CD8-positive, alpha-beta memory T cell (primary cell): Measurements from ENCODE around the gene FBXW8. TPM values are rescaled to one million over a fixed set of nuclear protein-coding genes. Genes with fewer than 3 reads are reported as not detected.

Source experiments
- CTCF ChIA-PET: fragments of 350-600 bp; sonication (Branson Sonifier 250); formaldehyde crosslinking; loops from one replicate; lab custom pipeline; 2021; ENCODE audit warnings: antibody characterized with exemption; lab: Charles Lee
- POLR2A ChIA-PET: fragments of 350-600 bp; sonication (Branson Sonifier 250); formaldehyde crosslinking; loops from one replicate; lab custom pipeline; 2021; ENCODE audit warnings: antibody characterized with exemption; lab: Charles Lee
- DNase-seq, 5 donors: peaks; one replicate each; pipeline versions ENCODE4 v3.0.0 to v3.0.0-alpha.2; 2020 to 2022; ENCODE audit warnings: mixed read lengths in 1 of 5
- H3K27ac ChIP-seq: one replicate; pipeline ENCODE4 v1.7.0; 2013; ENCODE audit warnings: low read depth, mild to moderate bottlenecking, low read length, moderate library complexity
- H3K27me3 ChIP-seq: 2 replicates; pipeline ENCODE4 v1.7.0; 2013; ENCODE audit warnings: low read length, mild to moderate bottlenecking; ENCODE audit not compliant: insufficient read depth, poor library complexity, severe bottlenecking
- H3K36me3 ChIP-seq: 2 replicates; pipeline ENCODE4 v1.7.0; 2013; ENCODE audit warnings: mild to moderate bottlenecking, low read length, moderate library complexity; ENCODE audit not compliant: insufficient read depth
- H3K4me1 ChIP-seq: 2 replicates; pipeline ENCODE4 v1.7.0; 2013; ENCODE audit warnings: mild to moderate bottlenecking, low read length, moderate library complexity; ENCODE audit not compliant: insufficient read depth
- H3K4me3 ChIP-seq: 2 replicates; pipeline ENCODE4 v1.7.0; 2013; ENCODE audit warnings: mild to moderate bottlenecking, low read length
- H3K9me3 ChIP-seq: 2 replicates; pipeline ENCODE4 v1.7.0; 2013; ENCODE audit warnings: mild to moderate bottlenecking, low read length
- H3K27ac Mint-ChIP-seq, 8 donors: one replicate each; pipeline ENCODE4 v1.8.0; 2020 to 2021; ENCODE audit warnings: mixed read lengths in 8 of 8, mild to moderate bottlenecking in 6 of 8, inconsistent platforms in 3 of 8, moderate library complexity in 3 of 8
- H3K27me3 Mint-ChIP-seq, 2 donors: one replicate each; pipeline ENCODE4 v1.8.0; 2020 to 2021; ENCODE audit warnings: mixed read lengths in 2 of 2, mild to moderate bottlenecking in 1 of 2, moderate library complexity in 1 of 2
- H3K36me3 Mint-ChIP-seq, 3 donors: one replicate each; pipeline ENCODE4 v1.8.0; 2020 to 2021; ENCODE audit warnings: mixed read lengths in 3 of 3, inconsistent platforms in 1 of 3, mild to moderate bottlenecking in 1 of 3
- H3K4me1 Mint-ChIP-seq, 3 donors: one replicate each; pipeline ENCODE4 v1.8.0; 2020 to 2021; ENCODE audit warnings: mixed read lengths in 3 of 3, inconsistent platforms in 1 of 3, mild to moderate bottlenecking in 1 of 3
- H3K4me3 Mint-ChIP-seq, 7 donors: one replicate each; pipeline ENCODE4 v1.8.0; 2020 to 2021; ENCODE audit warnings: mixed read lengths in 7 of 7, mild to moderate bottlenecking in 6 of 7, moderate library complexity in 4 of 7, inconsistent platforms in 2 of 7
- H3K9me3 Mint-ChIP-seq, 5 donors: one replicate each; pipeline ENCODE4 v1.8.0; 2020 to 2022; ENCODE audit warnings: mixed read lengths in 5 of 5, mild to moderate bottlenecking in 3 of 5, moderate library complexity in 2 of 5, inconsistent platforms in 1 of 5
- polyA plus RNA-seq: library from polyadenylated mRNA; unstranded; fragments of 300-500 nt; fragmentation: Illumina TruSeq; gene quantifications from one replicate; pipeline ENCODE4 v1.2.3, GENCODE V29; 2021
- total RNA-seq, 2 experiments: library from RNA; stranded (reverse); gene quantifications; one replicate each; pipeline ENCODE4 v1.2.3, GENCODE V29; 2021

The FBXW8 gene
- total and polyA plus RNA-seq, 3 experiments from 2014 or later = 6.8 to 10.2 (median 9.3) TPM

- H3K27me3 ChIP-seq = peaks cover 4% of the 10 kb centered on the region
- Mint-ChIP-seq H3K36me3 (peaks cover 0 to 3% (median 0%) of the 10 kb centered on the region in 3 donors), H3K9me3 (peaks cover 0 to 3% (median 0%) of the 10 kb centered on the region in 5 donors), H3K27ac (no peak overlapping the region), H3K4me3 (no peak overlapping the region), H3K27me3 (peaks cover 19 to 38% of the 10 kb centered on the region in 2 donors), H3K4me1 (peaks cover 4 to 7% (median 5%) of the 10 kb centered on the region in 3 donors)
- H3K4me3 ChIP-seq = no peak overlapping the region
- H3K27ac ChIP-seq = no peak overlapping the region
- H3K36me3 ChIP-seq = no peaks in the 10 kb centered on the region
- H3K9me3 ChIP-seq = no peaks in the 10 kb centered on the region
- ChIA-PET POLR2A (no interaction called here), CTCF (no interaction called here)
- H3K4me1 ChIP-seq = peaks cover under 1% of the 10 kb centered on the region
- DNase-seq = no peak
These were observed 4.5 kb upstream of the FBXW8 start for GRCh38 chr12:116906285-116906684.

GRCh38 chr12:116910280-116910644 is 488 bp upstream of the FBXW8 start:
- Mint-ChIP-seq H3K36me3 (peaks cover 0 to 5% (median 0%) of the 10 kb centered on the region in 3 donors), H3K4me3 (peak overlapping the region; percentile 88 to 97 (median 90))
- H3K4me1 ChIP-seq = peaks cover 17% of the 10 kb centered on the region

GRCh38 chr12:116915326-116915725 is 4.6 kb downstream of the FBXW8 start:
- DNase-seq = no peak
- Histone ChIP-seq H3K36me3 (no peaks in the 10 kb centered on the region), H3K27ac (no peak overlapping the region), H3K4me3 (no peak overlapping the region), H3K4me1 (peaks cover 34% of the 10 kb centered on the region), H3K27me3 (no peaks in the 10 kb centered on the region), H3K9me3 (no peaks in the 10 kb centered on the region)
- H3K9me3 Mint-ChIP-seq = peaks cover 0 to 1% (median 0%) of the 10 kb centered on the region in 5 donors
- H3K27me3 Mint-ChIP-seq = no peaks in the 10 kb centered on the region
- POLR2A ChIA-PET = no interaction called here
- H3K4me3 Mint-ChIP-seq = peak overlapping the region in 1 of 7 donors; percentile 25
- H3K4me1 Mint-ChIP-seq = peaks cover 52 to 84% (median 80%) of the 10 kb centered on the region in 3 donors
- CTCF ChIA-PET = no interaction called here
- H3K36me3 Mint-ChIP-seq = peaks cover 0 to 6% (median 5%) of the 10 kb centered on the region in 3 donors
- H3K27ac Mint-ChIP-seq = no peak overlapping the region

More at GRCh38 chr12:116910280-116910644, 488 bp upstream of the FBXW8 start:
- DNase-seq = no peak
- H3K4me3 ChIP-seq = peak overlapping the region; percentile 91
- Mint-ChIP-seq H3K9me3 (no peaks in the 10 kb centered on the region), H3K27me3 (peaks cover 5 to 11% of the 10 kb centered on the region in 2 donors), H3K4me1 (peaks cover 26 to 37% (median 35%) of the 10 kb centered on the region in 3 donors), H3K27ac (peak overlapping the region in 6 of 8 donors; percentile 76 to 94 (median 84))
- H3K27me3 ChIP-seq = no peaks in the 10 kb centered on the region
- CTCF ChIA-PET = no interaction called here
- POLR2A ChIA-PET = no interaction called here
- H3K9me3 ChIP-seq = no peaks in the 10 kb centered on the region
- H3K27ac ChIP-seq = peak overlapping the region; percentile 65
- H3K36me3 ChIP-seq = no peaks in the 10 kb centered on the region

GRCh38 chr12:116916122-116916521 is 5.4 kb downstream of the FBXW8 start:
- peak overlapping the region in 3 of 7 donors; percentile 33 to 90 (median 71) for H3K4me3 Mint-ChIP-seq
- Histone ChIP-seq H3K27me3 (no peaks in the 10 kb centered on the region), H3K27ac (no peak overlapping the region), H3K9me3 (no peaks in the 10 kb centered on the region), H3K36me3 (no peaks in the 10 kb centered on the region), H3K4me3 (no peak overlapping the region), H3K4me1 (peaks cover 42% of the 10 kb centered on the region)
- no peaks in the 10 kb centered on the region for H3K27me3 Mint-ChIP-seq
- peaks cover 57 to 87% (median 83%) of the 10 kb centered on the region in 3 donors for H3K4me1 Mint-ChIP-seq
- POLR2A ChIA-PET = interaction anchor here (0.6 kb wide), 1 partner anchor 254 kb away, joined by 6 read pairs; no protein-coding TSS in a partner anchor
- peak overlapping the region in 2 of 8 donors; percentile 81 for H3K27ac Mint-ChIP-seq
- H3K9me3 Mint-ChIP-seq = peaks cover 0 to 1% (median 0%) of the 10 kb centered on the region in 5 donors
- peaks cover 0 to 6% (median 3%) of the 10 kb centered on the region in 3 donors for H3K36me3 Mint-ChIP-seq
- DNase-seq = no peak
- CTCF ChIA-PET = no interaction called here

- no peaks in the 10 kb centered on the region for H3K27me3 Mint-ChIP-seq
- Histone ChIP-seq H3K4me1 (peaks cover 43% of the 10 kb centered on the region), H3K36me3 (no peaks in the 10 kb centered on the region), H3K27me3 (no peaks in the 10 kb centered on the region), H3K4me3 (no peak overlapping the region), H3K27ac (no peak overlapping the region), H3K9me3 (no peaks in the 10 kb centered on the region)
- peak in 4 of 5 donors; percentile 12 to 74 (median 51) for DNase-seq
- H3K9me3 Mint-ChIP-seq = peaks cover 0 to 1% (median 0%) of the 10 kb centered on the region in 5 donors
- peaks cover 0 to 6% (median 1%) of the 10 kb centered on the region in 3 donors for H3K36me3 Mint-ChIP-seq
- peak overlapping the region; percentile 36 to 90 (median 44) for H3K4me3 Mint-ChIP-seq
- peaks cover 57 to 88% (median 85%) of the 10 kb centered on the region in 3 donors for H3K4me1 Mint-ChIP-seq
- CTCF ChIA-PET = no interaction called here
- H3K27ac Mint-ChIP-seq = peak overlapping the region in 6 of 8 donors; percentile 17 to 81 (median 56)
- POLR2A ChIA-PET = interaction anchor here (0.6 kb wide), 1 partner anchor 253 kb away, joined by 6 read pairs; no protein-coding TSS in a partner anchor
These were observed 6.0 kb downstream of the FBXW8 start for GRCh38 chr12:116916714-116917114.

GRCh38 chr12:116918464-116918863 is 7.7 kb downstream of the FBXW8 start:
- ChIA-PET CTCF (no interaction called here), POLR2A (no interaction called here)
- peaks cover 58 to 84% (median 84%) of the 10 kb centered on the region in 3 donors for H3K4me1 Mint-ChIP-seq
- no peak overlapping the region for H3K27ac ChIP-seq
- H3K4me3 ChIP-seq = no peak overlapping the region
- H3K4me1 ChIP-seq = peaks cover 47% of the 10 kb centered on the region
- no peak overlapping the region for H3K4me3 Mint-ChIP-seq
- H3K36me3 Mint-ChIP-seq = peaks cover 0 to 6% (median 1%) of the 10 kb centered on the region in 3 donors
- peaks cover 0 to 1% (median 0%) of the 10 kb centered on the region in 5 donors for H3K9me3 Mint-ChIP-seq
- H3K27me3 ChIP-seq = no peaks in the 10 kb centered on the region
- no peak overlapping the region for H3K27ac Mint-ChIP-seq
- no peaks in the 10 kb centered on the region for H3K27me3 Mint-ChIP-seq
- no peaks in the 10 kb centered on the region for H3K36me3 ChIP-seq
- no peaks in the 10 kb centered on the region for H3K9me3 ChIP-seq
- no peak for DNase-seq

- DNase-seq = no peak
- Histone ChIP-seq H3K9me3 (no peaks in the 10 kb centered on the region), H3K36me3 (no peaks in the 10 kb centered on the region), H3K4me3 (no peak overlapping the region), H3K27me3 (no peaks in the 10 kb centered on the region), H3K27ac (no peak overlapping the region), H3K4me1 (peaks cover 52% of the 10 kb centered on the region)
- H3K4me3 Mint-ChIP-seq = no peak overlapping the region
- no peak overlapping the region for H3K27ac Mint-ChIP-seq
- POLR2A ChIA-PET = no interaction called here
- peaks cover 0 to 6% (median 1%) of the 10 kb centered on the region in 3 donors for H3K36me3 Mint-ChIP-seq
- H3K9me3 Mint-ChIP-seq = peaks cover 0 to 1% (median 0%) of the 10 kb centered on the region in 5 donors
- peaks cover 61 to 86% (median 85%) of the 10 kb centered on the region in 3 donors for H3K4me1 Mint-ChIP-seq
- no peaks in the 10 kb centered on the region for H3K27me3 Mint-ChIP-seq
- CTCF ChIA-PET = interaction anchor here (1.4 kb wide), 1 partner anchor 10 kb away, joined by 4 read pairs; no protein-coding TSS in a partner anchor
These were observed 8.5 kb downstream of the FBXW8 start for GRCh38 chr12:116919247-116919661.

- H3K36me3 Mint-ChIP-seq = peaks cover 0 to 6% (median 1%) of the 10 kb centered on the region in 3 donors
- ChIA-PET POLR2A (no interaction called here), CTCF (interaction anchor here (1.1 to 1.4 kb wide), 2 partner anchors 11 to 216 kb away, joined by 3 to 4 read pairs; no protein-coding TSS in a partner anchor)
- H3K27me3 Mint-ChIP-seq = no peaks in the 10 kb centered on the region
- peaks cover 58% of the 10 kb centered on the region for H3K4me1 ChIP-seq
- no peak overlapping the region for H3K4me3 ChIP-seq
- no peaks in the 10 kb centered on the region for H3K36me3 ChIP-seq
- H3K27ac Mint-ChIP-seq = peak overlapping the region in 1 of 8 donors; percentile 19
- peaks cover 0 to 1% (median 0%) of the 10 kb centered on the region in 5 donors for H3K9me3 Mint-ChIP-seq
- no peak for DNase-seq
- H3K4me3 Mint-ChIP-seq = no peak overlapping the region
- H3K9me3 ChIP-seq = no peaks in the 10 kb centered on the region
- no peak overlapping the region for H3K27ac ChIP-seq
- H3K4me1 Mint-ChIP-seq = peaks cover 66 to 90% (median 90%) of the 10 kb centered on the region in 3 donors
- no peaks in the 10 kb centered on the region for H3K27me3 ChIP-seq
These were observed 9.1 kb downstream of the FBXW8 start for GRCh38 chr12:116919706-116920485.
